Stimulated activated CD8-positive, alpha-beta memory T cell treated with anti-CD3 and anti-CD28 coated beads, Interleukin-12 subunit alpha, Interleukin-12 subunit beta, amount 100 ng/mL, for 1 hour (primary cell): ENCODE measurements around the gene MAP4K3.
"Not testable (repeated sequence)": the region's sequence is repeated elsewhere in the genome, so short reads cannot be mapped to it uniquely, and the experiment has no call there.

Experiments
- DNase-seq: peaks from one replicate; pipeline ENCODE4 v3.0.0-alpha.2; 2020; ENCODE audit warnings: low read depth

The MAP4K3 gene

DNA sequence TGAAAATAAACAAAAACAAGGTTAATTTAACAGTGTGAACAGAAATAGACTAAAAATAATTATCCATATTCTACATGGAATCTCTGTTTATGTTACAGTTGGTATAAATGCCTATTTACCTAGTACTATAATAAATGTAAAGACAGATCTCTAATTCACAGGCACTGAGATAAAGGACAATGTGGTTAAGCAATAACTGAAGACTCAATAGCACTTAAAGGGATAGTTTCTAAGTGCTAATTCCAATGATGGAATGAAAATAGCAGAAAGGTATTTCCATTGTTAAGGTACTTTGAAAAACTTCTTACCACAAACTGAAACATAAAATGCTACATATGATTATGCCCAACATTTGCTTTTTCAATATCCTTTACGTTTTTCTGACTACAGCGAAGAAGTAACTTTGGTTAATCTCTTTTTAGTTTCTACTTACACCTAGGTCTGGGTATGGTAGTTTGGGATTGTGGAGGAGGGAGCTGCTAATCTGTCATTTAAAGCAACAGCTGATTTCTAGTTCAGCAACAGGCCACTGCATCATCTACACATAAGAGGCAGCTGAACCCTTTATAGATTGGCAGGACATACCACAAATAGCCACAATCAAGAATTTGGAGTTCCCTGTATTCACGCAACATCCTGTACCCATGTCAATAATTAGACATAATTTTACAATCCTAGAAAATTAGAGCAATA, 27.2 kb downstream of the MAP4K3 start:
- no peak for DNase-seq

DNA sequence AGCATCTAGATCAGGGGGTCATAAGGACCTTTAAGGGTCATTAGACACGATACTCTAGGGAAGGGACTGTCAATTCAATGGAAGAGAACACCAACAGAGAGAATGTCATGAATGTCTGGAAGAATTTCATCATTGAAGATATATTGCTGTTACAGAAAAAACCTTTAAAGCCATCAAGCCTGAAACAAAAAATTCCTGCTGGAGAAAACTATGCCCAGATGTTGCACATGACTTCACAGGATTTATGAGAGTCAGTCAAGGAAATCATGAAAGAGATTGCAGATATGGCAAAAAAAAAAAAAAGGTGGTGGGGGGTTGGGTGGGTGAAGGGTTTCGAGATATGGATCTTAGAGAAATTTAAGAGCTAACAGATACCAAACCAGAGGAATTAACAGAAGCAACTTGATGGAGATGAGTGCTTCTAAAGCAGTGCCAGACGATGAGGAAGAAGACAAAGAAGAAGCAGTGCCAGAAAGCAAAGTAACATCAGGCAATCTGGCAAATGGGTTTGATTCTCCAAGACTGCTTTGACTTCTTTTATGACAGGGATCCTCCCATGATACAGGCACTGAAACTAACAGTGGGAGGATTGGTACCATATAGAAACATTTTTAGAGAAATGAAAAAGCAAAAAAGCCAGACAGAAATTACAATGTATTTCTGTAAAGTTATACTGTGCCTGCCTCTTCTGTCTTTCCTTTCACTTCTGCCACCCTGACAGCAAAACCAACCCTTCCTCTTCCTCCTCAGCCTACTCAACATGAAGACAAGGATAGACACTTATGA, 28.5 kb downstream of the MAP4K3 start:
- DNase-seq, result no peak

DNA sequence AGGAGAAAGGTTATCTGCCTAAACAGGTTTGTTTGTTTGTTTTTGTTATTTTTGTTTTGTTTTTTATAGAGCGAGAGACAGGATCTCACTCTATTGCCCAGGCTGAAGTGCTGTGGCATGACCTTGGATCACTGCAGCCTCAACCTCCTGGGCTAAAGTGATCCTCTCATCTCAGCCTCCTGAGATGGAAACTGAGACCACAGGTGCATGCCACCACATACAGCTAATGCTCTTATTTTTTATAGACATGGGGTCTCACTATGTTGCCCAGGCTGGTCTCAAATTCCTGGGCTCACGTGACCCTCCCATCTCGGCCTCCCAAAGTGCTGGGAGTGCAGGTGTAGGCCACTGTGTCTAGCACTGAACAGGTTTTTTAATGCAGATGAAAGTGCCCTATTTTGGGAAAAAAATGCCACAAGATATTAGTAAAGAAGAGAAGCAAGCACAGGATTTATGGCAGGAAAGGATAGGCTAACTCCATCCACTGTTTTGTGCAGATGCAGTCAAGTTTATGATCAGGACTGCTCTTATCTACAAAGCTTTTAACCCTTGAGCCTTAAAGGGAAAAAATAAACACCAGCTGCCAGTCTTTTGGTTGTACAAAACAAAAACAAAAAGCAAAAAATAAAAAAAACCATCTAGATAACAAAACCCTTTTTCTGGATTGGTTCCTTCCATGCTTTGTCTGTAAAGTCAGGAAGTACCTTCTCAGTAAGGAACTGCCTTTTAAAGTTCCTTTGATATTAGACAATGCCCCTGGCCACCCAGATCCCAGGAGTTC, 29.4 kb downstream of the MAP4K3 start:
- no peak for DNase-seq

DNA sequence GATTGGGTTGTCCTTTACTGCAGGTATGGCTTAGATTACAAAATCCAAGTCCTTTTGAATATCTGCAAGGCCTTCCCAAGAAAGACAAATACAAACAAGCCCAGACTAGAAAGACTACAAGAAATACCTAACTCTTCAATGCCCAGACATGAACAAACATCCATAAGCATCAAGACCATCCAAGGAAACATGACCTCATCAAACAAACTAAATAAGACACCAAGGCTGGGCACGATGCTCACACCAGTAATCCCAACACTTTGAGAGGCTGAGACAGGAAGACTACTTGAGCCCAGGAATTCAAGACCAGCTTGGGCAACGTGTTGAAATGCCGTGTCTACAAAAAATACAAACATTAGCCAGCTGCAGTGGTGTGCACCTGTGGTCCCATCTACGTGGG, 31.7 kb downstream of the MAP4K3 start:
- DNase-seq, result no peak

DNA sequence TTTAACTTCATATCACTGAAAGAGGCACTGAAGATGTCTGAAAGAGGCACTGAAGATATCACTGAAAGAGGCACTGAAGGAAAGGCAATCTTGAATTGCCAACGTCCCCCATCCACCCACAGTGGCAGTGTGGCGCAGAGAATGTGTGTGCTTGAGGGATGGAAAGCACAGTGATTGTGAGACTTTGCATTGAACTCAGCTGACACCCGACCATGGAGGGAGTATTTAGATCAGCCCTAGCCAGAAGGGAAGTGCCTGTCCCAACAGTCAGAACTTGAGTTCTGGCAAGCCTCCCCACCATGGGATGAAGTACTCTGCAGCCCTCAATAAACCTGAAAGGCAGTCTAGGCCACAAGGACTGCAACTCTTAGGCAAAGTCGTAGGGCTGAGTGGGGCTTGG, 33.8 kb downstream of the MAP4K3 start:
- no peak for DNase-seq

DNA sequence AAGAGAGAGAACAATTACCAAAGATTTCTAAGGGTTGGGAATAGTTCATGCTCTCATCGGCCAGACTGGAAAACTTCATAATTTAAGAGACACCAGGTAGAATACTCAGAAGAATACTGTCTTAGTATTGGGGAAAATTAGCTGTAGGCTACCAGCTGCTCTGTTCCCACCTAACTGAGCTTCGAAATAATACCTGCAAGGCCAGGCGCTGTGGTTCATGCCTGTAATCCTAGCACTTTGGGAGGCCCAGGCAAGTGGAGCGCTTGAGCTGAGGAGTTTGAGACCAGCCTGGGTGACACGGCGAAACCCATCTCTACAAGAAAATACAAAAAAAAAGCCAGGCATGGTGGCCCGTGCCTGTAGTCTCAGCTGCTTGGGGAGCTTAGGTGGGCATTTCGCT, 35.8 kb downstream of the MAP4K3 start:
- no peak for DNase-seq

DNA sequence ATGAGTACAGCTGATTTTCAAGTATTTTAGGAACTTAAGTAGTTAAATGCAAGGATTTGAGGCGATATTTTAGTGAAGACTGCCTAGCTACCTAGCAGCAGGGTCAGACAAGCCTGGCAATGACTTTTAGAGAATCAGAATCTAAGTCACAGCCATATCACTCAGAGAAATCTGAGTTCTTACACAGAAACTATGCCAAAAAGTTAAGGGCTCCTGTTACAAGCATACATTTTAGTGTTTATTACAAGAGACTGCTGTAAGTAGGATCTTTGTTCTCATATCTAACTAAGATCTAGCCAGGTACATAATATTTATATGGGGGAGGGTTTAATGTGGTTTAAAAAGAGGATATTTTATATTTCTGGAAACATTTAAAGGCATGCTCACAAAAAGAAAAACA, 37.5 kb downstream of the MAP4K3 start:
- DNase-seq, result no peak

DNA sequence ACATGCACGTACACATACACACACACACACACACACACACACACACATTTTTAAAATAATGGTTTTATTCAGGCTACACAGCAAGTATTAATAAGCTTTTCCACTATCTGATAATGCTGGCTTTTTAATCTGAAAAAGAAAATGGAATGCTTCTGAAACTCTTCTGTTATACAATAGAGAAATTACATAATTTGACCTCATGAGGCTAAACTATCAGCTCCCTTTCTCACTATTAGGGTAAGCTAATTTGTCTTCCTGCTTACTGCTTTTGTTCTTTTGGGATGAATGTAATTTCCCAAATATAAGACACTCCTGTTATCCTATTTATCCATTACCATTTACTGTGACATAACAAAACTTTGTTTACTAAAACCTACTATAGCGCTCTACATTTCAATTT, 41.8 kb downstream of the MAP4K3 start:
- DNase-seq, result no peak

DNA sequence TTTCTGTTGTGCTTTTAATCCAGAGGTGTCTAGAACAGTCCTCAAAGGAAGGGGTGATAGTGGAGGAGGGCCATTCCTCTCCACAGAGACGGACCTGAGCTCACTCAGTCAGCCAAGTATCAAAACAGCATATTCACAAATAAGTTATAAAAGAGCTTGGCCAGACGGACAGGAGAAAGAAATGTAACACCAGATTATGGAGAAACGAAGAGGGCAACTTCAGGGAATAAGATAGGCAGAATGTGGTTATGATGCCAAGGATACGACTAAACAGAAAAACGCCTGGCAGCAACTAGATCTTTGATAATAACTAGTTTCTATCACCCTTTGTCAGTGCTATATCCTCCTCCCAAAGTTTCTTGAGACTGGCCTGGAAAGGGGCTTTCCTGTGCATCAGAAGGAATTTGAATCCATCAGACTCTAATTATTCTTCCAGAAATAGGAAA, 42.5 kb downstream of the MAP4K3 start:
- DNase-seq, result no peak

DNA sequence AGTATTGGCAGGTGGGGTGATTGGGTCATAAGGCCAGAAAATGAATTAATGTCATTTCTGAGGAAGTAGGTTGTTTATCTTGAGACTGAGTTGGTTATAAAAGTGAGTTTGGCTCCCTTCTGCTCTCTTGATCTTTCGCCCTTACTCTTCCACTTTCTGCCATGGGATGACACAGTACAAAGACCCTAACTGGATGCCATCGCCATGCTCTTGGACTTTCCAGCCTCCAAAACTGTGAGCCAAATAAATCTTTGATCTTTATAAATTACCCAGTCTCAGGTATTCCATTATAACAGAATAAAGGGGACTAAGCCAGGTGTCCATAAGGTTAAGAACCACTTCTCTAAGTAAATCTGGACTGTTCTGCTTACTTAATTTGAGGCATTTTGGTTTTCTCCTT, 44.4 kb downstream of the MAP4K3 start:
- no peak for DNase-seq

DNA sequence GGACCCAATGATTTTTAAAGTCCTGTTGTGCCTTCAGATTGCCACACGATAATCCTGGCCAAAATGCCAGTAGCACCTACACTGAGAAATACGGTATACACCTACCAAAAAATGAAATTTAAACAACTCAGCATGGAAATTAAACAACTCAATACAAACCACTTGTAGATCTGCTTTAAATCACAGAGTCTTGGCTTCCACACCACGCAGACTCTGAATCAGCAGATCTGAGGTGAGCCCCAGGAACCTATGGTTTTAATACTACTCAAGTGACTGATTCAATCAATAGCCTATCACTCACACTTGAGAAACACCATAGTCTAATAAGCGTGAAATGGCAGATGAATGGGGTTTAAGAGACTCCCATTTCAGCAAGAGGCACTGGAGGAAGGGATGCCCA, 46.9 kb downstream of the MAP4K3 start:
- DNase-seq, result no peak

DNA sequence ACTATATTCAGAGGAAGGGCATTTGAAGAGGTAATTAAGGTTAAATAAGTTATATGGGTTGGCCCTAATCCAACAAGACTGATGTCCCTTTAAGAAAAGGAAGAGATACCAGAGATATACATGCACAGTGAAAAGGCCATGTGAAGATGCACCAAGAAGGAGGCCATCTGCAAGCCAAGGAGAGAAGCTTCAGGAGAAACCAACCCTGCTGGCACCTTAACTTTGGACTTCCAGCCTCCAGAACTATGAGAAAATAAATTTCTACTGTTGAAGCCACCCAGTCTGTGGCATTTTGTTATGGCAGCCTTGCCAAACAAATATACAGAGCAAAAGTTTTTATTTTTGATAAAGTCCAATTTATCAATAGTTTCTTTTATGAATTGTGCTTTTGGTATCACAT, 51.0 kb downstream of the MAP4K3 start:
- DNase-seq, result no peak

DNA sequence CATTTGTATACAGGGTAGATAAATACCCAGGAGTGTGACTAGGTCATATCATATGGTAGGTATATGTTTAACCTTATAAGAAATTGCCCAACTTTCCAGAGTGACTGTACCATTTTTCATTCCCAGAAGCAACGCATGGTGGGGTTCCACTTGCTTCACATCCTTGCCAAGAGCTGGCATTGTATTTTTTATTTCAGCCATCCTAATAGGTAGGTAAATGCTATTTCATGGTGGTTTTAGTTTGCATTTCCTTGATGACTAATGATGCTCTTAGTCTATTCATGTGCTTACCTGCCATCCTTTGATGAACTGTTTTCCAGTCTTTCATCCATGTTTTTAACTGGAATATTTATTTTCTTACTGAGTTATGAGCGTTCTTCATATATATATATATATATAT, 51.9 kb downstream of the MAP4K3 start:
- no peak for DNase-seq

DNA sequence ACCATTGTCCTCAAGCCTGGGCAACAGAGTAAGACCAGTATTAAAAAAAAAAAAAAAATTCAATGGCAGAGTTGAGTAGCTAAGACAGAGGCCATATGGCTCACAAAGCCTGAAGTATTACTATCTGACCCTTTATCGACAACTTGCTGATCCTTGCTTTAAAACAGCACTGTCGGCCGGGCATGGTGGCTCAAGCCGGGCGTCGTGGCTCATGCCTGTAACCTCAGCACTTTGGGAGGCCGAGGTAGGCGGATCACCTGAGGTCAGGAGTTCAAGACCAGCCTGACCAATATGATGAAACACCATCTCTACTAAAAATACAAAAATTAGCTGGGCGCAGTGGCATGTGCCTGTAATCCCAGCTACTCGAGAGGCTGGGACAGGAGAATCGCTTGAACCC, 53.0 kb downstream of the MAP4K3 start:
- DNase-seq, result not testable (repeated sequence)

DNA sequence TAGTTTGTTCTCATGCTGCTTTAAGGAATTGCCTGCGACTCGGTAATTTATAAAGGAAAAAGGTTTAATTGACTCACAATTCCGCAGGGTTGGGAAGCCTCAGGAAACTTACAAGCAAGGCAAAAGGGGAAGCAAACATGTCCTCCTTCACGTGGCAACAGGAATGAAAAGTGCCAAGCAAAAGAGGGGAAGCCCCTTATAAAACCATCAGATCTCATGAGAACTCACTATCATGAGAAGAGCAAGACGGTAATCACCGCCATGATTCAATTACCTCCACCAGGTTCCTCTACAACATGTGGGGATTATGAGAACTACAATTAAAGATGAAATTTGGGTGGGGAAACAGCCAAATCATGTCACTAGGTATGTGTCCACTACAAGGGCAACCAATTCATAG, 53.9 kb downstream of the MAP4K3 start:
- DNase-seq, result no peak

DNA sequence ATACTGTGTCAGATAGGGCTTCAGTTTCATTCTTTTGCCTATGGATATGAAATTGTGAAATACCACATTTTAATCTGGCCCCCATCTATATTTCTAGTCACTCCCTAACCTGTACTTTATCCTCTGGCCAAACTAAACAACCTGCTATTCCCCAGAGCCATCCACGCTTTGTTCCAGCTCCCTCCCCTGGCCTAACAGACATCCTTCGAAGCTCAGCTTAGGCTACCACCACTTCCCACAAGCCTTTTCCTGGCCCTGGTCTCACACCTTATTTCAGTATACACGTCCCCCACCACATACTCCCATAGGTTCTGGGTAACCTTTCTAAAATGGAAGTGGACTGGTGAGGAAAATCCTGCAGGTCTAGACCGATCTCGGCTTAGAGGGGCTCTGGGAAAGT, 55.4 kb downstream of the MAP4K3 start:
- DNase-seq, result no peak

DNA sequence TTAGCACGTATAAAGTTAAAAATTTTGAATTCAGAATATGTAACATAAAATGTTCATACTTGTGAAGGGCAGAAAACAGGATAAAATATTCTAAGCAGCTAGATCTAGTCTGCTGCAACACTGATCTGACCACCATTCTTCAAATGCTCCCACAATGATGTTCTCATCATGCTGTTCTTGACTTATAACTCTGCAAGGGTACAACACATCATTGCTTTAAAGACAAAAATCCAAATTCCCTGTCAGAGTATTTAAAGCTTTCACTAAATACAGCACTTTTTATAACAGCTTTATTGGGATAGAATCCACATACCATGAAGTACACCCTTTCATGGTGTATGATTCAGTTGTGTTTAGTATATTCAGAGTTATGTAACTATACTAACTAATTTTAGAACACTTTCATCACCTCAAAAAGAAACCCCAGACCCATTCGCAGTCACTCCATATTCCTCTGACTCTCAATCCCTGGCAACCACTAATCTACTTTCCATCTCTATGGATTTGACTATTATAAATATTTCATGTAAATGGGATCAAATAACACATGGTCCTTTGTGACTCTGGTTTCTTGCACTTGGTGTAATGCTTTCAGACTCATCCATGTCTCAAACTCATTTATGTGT, 56.4 kb downstream of the MAP4K3 start:
- no peak for DNase-seq

DNA sequence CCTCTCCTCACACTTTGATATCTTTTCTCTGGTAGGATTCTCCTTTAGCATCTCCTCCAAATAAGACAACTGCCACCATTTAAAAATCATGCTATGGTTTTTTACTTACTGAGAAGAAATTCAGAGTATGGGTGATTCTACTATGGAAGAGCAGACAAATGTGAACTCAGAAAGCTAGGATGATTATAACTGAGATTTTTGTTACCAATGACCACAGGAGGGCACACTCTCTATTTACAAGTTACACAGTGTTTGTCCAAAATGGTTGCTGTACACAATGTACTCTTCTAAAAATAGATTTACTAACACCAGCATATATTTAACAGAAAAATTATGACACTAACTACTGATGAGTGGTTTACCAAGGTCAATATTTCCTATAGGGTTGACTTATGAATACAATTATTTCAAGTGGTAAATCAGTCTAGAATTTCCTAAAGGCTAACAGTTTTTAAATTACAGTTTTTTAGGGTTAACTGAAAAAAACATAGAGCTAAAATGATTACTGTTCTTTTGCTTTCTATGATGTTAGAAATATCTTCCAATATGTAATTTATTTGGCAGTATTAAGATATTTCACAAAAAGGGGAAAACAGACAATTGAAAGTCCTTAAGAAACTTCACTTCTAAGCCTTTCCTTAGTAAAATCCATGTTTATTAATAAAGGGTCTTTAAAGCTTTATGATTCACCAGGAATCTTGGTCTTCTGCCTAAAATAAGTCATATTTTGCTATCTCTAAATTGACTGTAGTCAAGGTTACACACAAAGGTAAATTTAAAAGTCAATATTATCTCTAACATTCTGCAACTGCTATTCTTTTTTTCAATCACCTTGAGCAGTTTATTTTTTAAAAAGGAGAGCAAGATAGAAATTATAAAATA, 57.2 kb downstream of the MAP4K3 start:
- no peak for DNase-seq

DNA sequence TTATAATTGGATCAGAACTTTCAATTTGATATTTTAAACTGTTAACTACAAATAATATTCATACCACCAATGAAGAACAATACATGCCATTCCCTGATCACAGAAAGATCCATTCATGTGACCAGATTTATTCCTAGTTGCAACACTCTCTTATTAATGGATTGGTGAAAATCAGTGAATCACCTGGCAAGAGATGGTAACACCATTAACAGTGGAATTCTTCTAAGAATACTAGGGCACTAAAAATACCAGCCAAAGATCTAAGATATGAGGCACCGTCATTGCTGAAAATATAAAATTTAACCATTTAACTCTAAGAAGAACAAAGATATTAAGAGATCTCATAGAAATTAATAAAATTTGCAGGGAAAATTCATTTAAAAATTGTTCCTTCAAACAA, 58.1 kb downstream of the MAP4K3 start:
- DNase-seq, result no peak

DNA sequence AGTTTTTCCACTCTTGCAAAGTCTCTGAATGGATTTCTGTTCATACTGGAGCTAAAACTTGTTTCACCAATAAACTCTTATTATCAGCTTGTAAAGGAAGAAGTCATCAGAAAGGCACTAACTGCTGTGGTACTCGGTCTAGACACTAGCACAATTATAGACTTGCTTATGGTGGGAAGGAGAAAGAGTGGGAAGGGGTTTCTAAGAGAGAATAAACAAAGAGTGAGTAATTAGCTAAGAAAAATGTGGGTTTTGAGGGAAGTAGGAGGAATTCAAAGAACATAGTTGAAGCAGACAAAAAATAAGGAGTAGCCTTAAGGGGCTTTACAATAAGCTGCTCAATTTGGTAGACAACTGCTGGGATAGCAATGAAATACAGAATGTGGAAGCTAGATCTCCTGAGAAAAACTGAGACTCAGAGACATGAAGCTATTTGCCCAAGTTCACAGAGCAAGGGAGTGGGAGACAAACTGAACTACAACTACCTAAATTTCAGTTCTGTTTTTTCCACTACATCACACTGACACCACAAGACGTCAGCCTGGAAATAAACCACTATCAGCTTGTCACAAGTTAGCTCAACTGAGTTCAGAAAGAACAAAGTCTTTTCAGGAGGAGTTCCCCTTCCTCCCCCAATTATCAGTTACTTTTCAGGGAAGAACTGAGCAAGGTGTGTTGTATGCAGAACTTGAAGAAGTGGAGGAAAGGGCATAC, 59.7 kb downstream of the MAP4K3 start:
- DNase-seq, result no peak

DNA sequence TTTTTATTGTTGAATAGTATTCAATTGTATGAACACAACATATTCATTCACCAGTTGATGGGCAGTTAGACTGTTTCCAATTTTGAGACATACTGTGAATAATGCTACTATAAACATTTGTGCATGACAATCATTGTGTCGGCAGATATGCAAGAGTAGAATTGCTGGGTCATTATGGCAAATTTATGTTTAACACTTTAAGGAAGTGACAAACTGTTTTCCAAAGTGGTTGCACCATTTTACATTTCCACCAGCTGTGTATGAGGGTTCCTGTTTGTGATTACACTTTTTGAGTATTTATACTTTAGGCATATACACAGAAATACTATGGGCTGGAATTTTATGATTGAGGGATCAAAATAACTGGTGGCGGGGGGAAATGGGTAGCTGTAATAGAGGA, 61.2 kb downstream of the MAP4K3 start:
- DNase-seq, result no peak
